ENCODE measurements around the gene F12. TPM values are rescaled to one million over a fixed set of nuclear protein-coding genes. Genes with fewer than 3 reads are reported as not detected.

Gene F12
- total RNA-seq, 4 donors from 2014 or later, result 0.42 to 2.6 (median 1.1) TPM; not detected in 1

DNA sequence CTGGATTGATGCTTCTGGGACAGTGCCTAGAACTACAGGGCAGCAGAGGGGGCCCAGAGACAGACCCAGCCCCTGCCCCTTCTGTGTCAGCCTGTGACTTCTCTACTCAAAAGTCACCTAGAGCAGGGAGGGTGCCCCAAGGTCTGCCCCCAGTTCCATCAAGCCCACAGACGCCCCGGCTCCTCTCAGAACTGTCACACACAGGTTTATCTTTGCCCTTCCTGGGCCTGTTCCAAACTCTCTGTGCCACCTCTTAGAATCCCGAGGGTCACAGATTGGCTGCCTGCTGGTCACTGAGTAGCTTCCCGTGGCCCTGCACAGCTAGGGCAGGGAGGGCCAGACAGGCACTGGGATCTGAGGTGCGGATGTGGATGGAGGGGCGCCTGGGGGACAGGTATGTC is 49.9 kb downstream of the F12 start:
- no peaks in the 10 kb centered on the region for H3K36me3 ChIP-seq
- no peaks in the 10 kb centered on the region for H3K9me3 ChIP-seq
- no peak overlapping the region for H3K4me3 ChIP-seq (replicated peaks in 1 of 3)
- H3K4me1 ChIP-seq, result peaks cover 12 to 23% of the 10 kb centered on the region in 2 donors
- no peak overlapping the region for H3K27ac ChIP-seq
- DNase-seq, result no peak
- WGBS, 2 donors, result 83 to 88% methylated on average over 4 to 6 of the region's 6 CpGs
- H3K27me3 ChIP-seq, result no peaks in the 10 kb centered on the region
- intact Hi-C loops (cut with DNase I), result no loop called here
- TF ChIP-seq POLR2A (IDR thresholded peaks at IDR 0.05), result no peak
- TF ChIP-seq, protein P1, sequence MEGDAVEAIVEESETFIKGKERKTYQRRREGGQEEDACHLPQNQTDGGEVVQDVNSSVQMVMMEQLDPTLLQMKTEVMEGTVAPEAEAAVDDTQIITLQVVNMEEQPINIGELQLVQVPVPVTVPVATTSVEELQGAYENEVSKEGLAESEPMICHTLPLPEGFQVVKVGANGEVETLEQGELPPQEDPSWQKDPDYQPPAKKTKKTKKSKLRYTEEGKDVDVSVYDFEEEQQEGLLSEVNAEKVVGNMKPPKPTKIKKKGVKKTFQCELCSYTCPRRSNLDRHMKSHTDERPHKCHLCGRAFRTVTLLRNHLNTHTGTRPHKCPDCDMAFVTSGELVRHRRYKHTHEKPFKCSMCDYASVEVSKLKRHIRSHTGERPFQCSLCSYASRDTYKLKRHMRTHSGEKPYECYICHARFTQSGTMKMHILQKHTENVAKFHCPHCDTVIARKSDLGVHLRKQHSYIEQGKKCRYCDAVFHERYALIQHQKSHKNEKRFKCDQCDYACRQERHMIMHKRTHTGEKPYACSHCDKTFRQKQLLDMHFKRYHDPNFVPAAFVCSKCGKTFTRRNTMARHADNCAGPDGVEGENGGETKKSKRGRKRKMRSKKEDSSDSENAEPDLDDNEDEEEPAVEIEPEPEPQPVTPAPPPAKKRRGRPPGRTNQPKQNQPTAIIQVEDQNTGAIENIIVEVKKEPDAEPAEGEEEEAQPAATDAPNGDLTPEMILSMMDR (IDR thresholded peaks at IDR 0.05), result no peak

DNA sequence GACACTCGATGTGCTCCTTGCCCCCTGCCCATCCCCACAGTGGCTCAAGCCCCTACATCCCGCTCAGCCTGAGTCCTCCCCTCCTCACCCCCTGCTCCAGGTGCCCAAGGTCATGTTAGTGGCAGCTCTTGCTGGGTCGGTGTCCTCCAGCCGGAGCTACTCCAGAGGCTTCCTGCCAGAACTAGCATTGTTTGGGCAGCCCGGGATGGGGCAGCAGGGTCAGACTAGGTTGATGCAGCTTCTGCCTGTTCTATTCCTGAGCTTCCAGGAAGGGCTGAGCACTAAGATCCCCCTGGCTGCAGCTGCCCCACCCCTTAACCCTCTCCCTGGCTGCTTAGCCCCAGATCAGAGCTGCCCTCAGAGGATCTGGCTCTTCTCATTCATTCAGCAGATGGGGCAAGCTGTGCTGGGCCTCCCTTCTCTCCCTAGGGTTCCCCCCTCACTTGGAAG is 51.0 kb downstream of the F12 start:
- 6 to 75% methylated on average over 3 to 4 of the region's 5 CpGs for WGBS, 2 donors
- no peak for DNase-seq
- no peaks in the 10 kb centered on the region for H3K27me3 ChIP-seq
- H3K9me3 ChIP-seq, result no peaks in the 10 kb centered on the region
- intact Hi-C loops (cut with DNase I), result no loop called here
- TF ChIP-seq, protein P1 (IDR thresholded peaks at IDR 0.05), result no peak
- TF ChIP-seq POLR2A (IDR thresholded peaks at IDR 0.05), result no peak
- no peak overlapping the region for H3K27ac ChIP-seq
- no peak overlapping the region for H3K4me3 ChIP-seq (replicated peaks in 1 of 3)
- no peaks in the 10 kb centered on the region for H3K36me3 ChIP-seq
- H3K4me1 ChIP-seq, result peaks cover 12 to 13% of the 10 kb centered on the region in 2 donors

DNA sequence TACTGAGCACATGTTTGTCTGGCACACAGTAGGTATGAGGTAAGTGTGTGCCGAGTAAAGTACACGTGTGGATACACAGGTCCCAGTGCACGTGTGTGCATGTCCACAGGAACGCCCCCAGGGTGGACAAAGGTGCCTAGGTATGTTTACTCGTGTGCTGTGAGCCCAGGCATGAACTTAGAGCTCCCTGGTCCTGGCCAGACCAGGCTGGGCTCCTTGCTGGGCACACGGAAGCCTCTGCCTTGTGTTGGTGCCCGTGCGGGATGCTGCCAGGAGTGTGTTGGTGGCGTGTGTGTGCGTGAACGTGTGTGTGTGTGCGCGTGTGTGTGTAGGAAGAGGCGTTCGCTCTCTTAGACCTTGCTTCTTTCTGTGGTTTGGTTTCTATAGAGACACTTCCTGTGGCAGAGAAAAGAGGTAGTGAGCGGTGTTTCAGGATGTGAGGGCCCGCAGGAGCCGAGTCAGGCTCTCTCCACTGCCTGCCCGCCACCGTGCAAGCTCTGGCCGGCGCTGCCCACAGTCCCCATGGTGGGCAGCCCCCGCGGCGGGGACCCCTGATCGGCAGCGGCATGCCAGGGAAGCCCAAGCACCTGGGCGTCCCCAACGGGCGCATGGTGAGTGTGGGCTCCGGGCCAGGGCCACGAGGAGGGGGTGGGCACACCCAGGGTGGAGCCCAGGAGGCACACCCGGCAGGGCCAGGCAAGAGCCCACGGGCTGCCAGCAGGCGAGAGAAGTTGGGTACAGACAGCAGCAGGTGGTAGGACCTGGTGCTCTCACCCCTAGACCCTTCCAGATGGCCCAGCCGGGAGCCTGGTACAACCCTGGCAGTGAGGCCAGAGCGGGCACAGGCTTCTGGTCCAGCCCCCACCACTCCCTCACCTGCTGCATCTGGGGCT is 51.7 kb downstream of the F12 start, which contains the start of gene RGS14:
RGS14 (plus strand) TSS at position 466 of the 893 bp plus-strand sequence; CDS start at position 567, 101 bp downstream.
- Histone ChIP-seq H3K9me3 (no peaks in the 10 kb centered on the region), H3K27ac (no peak within 1 kb of the TSS), H3K4me3 (replicated peaks in 1 of 3) (peak within 1 kb of the TSS in 1 of 3 donors; percentile 9), H3K27me3 (no peaks in the 10 kb centered on the region), H3K4me1 (peaks cover 9 to 12% of the 10 kb centered on the region in 2 donors), H3K36me3 (no peaks in the 10 kb centered on the region)
- DNase-seq, result no peak
- intact Hi-C loops (cut with DNase I), result no loop called here
- no peak for TF ChIP-seq POLR2A (IDR thresholded peaks at IDR 0.05)
- TF ChIP-seq, protein P1 (IDR thresholded peaks at IDR 0.05), result no peak
- WGBS, 2 donors, result 52 to 62% methylated on average over 14 to 28 of the region's 37 CpGs

DNA sequence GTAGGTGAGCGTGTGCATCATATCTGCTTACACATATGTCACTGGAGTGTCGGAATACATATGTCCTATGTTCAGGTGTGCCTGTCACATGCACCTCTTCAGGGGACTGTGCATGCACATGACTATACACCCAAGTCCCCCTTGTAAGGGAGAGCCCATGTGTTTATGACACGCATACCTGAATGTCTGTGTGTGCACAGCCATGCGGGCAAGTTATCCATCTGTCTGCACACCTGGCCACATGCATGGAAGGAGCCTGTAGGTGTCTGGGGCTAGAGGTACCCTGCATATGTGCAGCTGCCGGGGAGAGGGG is 52.3 kb downstream of the F12 start:
- Histone ChIP-seq H3K27ac (no peak overlapping the region), H3K36me3 (no peaks in the 10 kb centered on the region), H3K4me3 (replicated peaks in 1 of 3) (no peak overlapping the region), H3K27me3 (no peaks in the 10 kb centered on the region), H3K4me1 (peaks cover 3 to 11% of the 10 kb centered on the region in 2 donors), H3K9me3 (no peaks in the 10 kb centered on the region)
- WGBS, 2 donors, result 82 to 89% methylated on average over 3 to 4 of the region's 5 CpGs
- intact Hi-C loops (cut with DNase I), result no loop called here
- DNase-seq, result no peak
- TF ChIP-seq, protein P1 (IDR thresholded peaks at IDR 0.05), result no peak
- TF ChIP-seq POLR2A (IDR thresholded peaks at IDR 0.05), result no peak

DNA sequence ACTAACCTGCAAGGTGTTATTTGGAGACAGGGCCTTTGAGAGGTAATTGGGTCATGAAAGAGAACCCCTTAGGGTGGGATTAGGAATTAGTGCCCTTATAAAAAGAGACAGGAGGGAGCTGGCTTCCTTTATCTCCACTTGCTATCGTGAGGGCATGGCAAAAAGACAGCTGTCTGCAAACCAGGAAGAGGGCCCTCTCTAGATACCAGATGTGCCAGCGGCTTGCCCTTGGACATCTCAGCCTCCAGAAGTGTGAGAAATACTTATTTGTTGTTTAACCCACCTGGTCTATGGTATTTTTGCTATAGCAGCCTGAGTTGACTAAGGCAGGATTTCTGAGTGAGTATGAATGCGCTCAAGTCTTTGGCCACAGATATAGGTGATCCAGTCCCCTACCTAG is 52.6 kb downstream of the F12 start:
- intact Hi-C loops (cut with DNase I), result no loop called here
- Histone ChIP-seq H3K4me3 (replicated peaks in 1 of 3) (no peak overlapping the region), H3K27ac (no peak overlapping the region), H3K36me3 (no peaks in the 10 kb centered on the region), H3K27me3 (no peaks in the 10 kb centered on the region), H3K4me1 (peaks cover 0 to 9% of the 10 kb centered on the region in 2 donors), H3K9me3 (no peaks in the 10 kb centered on the region)
- TF ChIP-seq, protein P1 (IDR thresholded peaks at IDR 0.05), result no peak
- WGBS, 2 donors, result 62 to 80% methylated on average over 3 of the region's 3 CpGs
- no peak for DNase-seq
